Osteocyte (in vitro differentiated cells): ENCODE results near the gene WDR81. TPM values are rescaled to one million over a fixed set of nuclear protein-coding genes. Genes with fewer than 3 reads are reported as not detected.
"Not testable (repeated sequence)": the region's sequence is repeated elsewhere in the genome, so short reads cannot be mapped to it uniquely, and the experiment has no call there.

ENCODE experiments used
- DNase-seq: peaks from one replicate; pipeline ENCODE4 v3.0.0; 2021; ENCODE audit warnings: mixed read lengths; ENCODE audit not compliant: unreplicated experiment; ENCODE audit errors: extremely low spot score
- H3K27ac Mint-ChIP-seq: one replicate; pipeline ENCODE4 v1.8.0; 2021; ENCODE audit warnings: mild to moderate bottlenecking, mixed read lengths; ENCODE audit not compliant: unreplicated experiment
- H3K27me3 Mint-ChIP-seq: one replicate; pipeline ENCODE4 v1.8.0; 2021; ENCODE audit warnings: mixed read lengths; ENCODE audit not compliant: unreplicated experiment
- H3K36me3 Mint-ChIP-seq: one replicate; pipeline ENCODE4 v1.8.0; 2021; ENCODE audit warnings: mixed read lengths; ENCODE audit not compliant: unreplicated experiment
- H3K4me1 Mint-ChIP-seq: one replicate; pipeline ENCODE4 v1.8.0; 2021; ENCODE audit warnings: mixed read lengths; ENCODE audit not compliant: unreplicated experiment
- H3K4me3 Mint-ChIP-seq: one replicate; pipeline ENCODE4 v1.8.0; 2021; ENCODE audit warnings: mild to moderate bottlenecking, moderate library complexity, mixed read lengths; ENCODE audit not compliant: unreplicated experiment
- H3K9me3 Mint-ChIP-seq: one replicate; pipeline ENCODE4 v1.8.0; 2021; ENCODE audit warnings: mixed read lengths; ENCODE audit not compliant: unreplicated experiment
- total RNA-seq: library from RNA; stranded (reverse); gene quantifications from 2 replicates; pipeline ENCODE4 v1.2.1, GENCODE V29; 2021
- TF ChIP-seq, protein P1 (sequence below): fragments of 200-600 bp; sonication (generic); IDR thresholded peaks from 2 replicates; pipeline ENCODE4 v1.5.0; 2021; ENCODE audit warnings: antibody characterized with exemption, mild to moderate bottlenecking, moderate library complexity

The WDR81 gene
- total RNA-seq, 1 donor from 2014 or later, result 33.3 TPM

DNA sequence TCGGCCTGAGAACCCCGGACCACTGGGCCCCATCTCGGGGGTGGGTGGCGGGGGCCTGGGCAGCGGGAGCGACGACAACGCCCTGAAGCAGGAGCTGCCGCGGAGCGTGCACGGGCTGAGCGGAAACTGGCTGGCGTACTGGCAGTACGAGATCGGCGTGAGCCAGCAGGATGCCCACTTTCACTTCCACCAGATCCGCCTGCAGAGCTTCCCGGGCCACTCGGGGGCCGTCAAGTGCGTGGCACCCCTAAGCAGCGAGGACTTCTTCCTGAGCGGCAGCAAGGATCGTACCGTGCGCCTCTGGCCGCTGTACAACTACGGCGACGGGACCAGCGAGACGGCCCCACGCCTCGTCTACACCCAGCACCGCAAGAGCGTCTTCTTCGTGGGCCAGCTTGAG is 9.3 kb downstream of the WDR81 start:
- H3K9me3 Mint-ChIP-seq, result no peaks in the 10 kb centered on the region
- H3K4me1 Mint-ChIP-seq, result peaks cover 22% of the 10 kb centered on the region
- H3K27me3 Mint-ChIP-seq, result no peaks in the 10 kb centered on the region
- H3K36me3 Mint-ChIP-seq, result peaks cover 14% of the 10 kb centered on the region
- DNase-seq, result no peak
- no peak overlapping the region for H3K27ac Mint-ChIP-seq
- TF ChIP-seq, protein P1, sequence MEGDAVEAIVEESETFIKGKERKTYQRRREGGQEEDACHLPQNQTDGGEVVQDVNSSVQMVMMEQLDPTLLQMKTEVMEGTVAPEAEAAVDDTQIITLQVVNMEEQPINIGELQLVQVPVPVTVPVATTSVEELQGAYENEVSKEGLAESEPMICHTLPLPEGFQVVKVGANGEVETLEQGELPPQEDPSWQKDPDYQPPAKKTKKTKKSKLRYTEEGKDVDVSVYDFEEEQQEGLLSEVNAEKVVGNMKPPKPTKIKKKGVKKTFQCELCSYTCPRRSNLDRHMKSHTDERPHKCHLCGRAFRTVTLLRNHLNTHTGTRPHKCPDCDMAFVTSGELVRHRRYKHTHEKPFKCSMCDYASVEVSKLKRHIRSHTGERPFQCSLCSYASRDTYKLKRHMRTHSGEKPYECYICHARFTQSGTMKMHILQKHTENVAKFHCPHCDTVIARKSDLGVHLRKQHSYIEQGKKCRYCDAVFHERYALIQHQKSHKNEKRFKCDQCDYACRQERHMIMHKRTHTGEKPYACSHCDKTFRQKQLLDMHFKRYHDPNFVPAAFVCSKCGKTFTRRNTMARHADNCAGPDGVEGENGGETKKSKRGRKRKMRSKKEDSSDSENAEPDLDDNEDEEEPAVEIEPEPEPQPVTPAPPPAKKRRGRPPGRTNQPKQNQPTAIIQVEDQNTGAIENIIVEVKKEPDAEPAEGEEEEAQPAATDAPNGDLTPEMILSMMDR, result no peak
- H3K4me3 Mint-ChIP-seq, result no peak overlapping the region

DNA sequence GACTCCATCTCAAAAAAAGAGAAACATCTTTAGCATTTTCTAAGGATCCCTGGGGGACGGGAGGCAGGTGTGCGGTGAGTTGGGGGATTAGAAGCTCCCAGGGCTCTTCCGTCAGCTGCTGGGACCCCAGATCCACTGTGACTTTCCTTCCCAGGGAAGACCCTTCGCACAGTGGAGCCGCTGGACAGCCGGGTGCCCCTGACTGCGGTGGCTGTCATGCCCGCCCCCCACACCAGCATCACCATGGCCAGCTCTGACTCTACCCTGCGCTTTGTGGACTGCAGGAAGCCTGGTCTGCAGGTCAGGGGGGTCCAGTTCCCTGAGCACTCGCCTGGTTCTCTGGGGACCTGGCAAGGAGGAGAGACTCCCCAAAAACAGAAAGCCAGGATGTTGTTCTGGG is 10.9 kb downstream of the WDR81 start:
- peaks cover 14% of the 10 kb centered on the region for H3K36me3 Mint-ChIP-seq
- TF ChIP-seq, protein P1, result no peak
- H3K9me3 Mint-ChIP-seq, result no peaks in the 10 kb centered on the region
- H3K4me3 Mint-ChIP-seq, result no peak overlapping the region
- peaks cover 14% of the 10 kb centered on the region for H3K4me1 Mint-ChIP-seq
- H3K27ac Mint-ChIP-seq, result no peak overlapping the region
- no peaks in the 10 kb centered on the region for H3K27me3 Mint-ChIP-seq
- DNase-seq, result no peak

DNA sequence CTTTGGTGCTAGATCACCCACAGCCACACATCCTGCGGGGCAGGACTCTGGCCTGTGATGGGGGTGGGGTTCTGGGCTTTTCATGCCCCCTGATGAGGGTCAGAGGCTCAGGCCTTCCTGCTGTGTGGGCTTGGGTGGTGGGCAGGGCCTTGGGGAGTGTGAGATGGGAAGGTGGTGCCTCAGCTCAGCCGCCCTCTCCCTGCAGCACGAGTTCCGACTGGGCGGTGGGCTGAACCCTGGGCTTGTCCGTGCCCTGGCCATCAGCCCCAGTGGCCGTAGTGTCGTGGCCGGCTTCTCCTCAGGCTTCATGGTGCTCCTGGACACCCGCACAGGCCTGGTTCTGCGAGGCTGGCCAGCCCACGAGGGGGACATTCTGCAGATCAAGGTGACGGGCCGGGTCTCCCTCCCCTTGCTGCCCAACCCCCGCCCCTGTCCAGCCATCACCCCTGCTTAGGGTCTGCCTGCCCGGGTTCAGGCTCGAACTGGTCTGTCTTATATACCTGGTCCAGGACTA is 11.4 kb downstream of the WDR81 start:
- Mint-ChIP-seq H3K4me1 (peaks cover 14% of the 10 kb centered on the region), H3K36me3 (peaks cover 14% of the 10 kb centered on the region), H3K4me3 (no peak overlapping the region), H3K27ac (no peak overlapping the region), H3K9me3 (no peaks in the 10 kb centered on the region), H3K27me3 (no peaks in the 10 kb centered on the region)
- TF ChIP-seq, protein P1, result no peak
- peak; percentile 83 for DNase-seq

DNA sequence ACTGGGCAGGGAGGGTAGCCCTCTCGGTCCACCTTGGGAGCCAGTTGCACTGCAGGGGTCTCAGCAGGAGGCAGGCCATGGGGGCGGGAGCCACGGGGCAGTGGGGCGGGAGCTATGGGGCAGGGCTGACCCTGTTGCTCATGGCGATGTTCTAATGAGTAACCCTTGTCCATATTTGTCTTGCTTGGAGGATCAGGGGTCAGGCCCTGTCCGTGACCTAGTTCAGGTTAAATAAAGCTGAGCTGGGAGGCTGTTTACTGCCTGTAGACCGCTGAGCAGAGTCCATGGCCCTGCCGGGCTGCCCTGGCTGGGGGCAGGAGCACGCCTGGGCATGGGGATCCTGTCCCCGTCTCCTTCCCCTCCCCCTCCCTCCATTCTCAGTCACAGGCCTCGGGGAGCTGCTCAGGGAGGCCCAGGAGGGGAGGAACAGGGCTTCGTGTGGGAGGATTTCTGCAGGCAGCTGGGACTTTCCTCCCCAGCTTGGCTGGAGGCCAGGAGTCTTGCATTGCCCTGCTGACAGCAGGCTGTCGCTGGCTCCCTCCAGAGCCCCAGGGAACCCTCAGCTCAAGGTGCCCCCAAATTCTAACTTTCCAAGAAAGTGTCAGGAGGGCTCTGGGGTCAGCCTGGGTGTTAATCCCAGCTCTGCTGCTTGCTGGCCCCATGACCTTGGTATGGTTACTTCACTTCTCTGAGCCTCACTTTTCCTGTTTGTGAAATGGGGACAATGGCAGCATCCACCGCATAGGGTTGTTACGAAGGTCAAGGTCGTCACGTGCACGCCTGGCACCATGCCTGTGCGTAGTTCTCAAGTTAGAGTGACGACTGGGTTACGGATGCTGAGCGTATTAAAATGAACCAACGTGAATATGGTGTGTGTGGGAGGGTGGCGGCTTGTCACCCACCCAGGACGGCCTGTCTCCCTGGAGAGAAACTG is 12.1 kb downstream of the WDR81 start:
- Mint-ChIP-seq H3K4me3 (no peak overlapping the region), H3K27me3 (no peaks in the 10 kb centered on the region), H3K4me1 (peaks cover 14% of the 10 kb centered on the region), H3K27ac (no peak overlapping the region), H3K9me3 (no peaks in the 10 kb centered on the region), H3K36me3 (peaks cover 14% of the 10 kb centered on the region)
- peak; percentile 86 for DNase-seq
- TF ChIP-seq, protein P1, result no peak

GRCh38 chr17:1737531-1738291 is 13.2 kb downstream of the WDR81 start:
- H3K27ac Mint-ChIP-seq, result no peak overlapping the region
- no peak overlapping the region for H3K4me3 Mint-ChIP-seq
- DNase-seq, result no peak
- H3K27me3 Mint-ChIP-seq, result no peaks in the 10 kb centered on the region
- H3K4me1 Mint-ChIP-seq, result peaks cover 14% of the 10 kb centered on the region
- TF ChIP-seq, protein P1, result no peak
- H3K9me3 Mint-ChIP-seq, result no peaks in the 10 kb centered on the region
- peaks cover 14% of the 10 kb centered on the region for H3K36me3 Mint-ChIP-seq

DNA sequence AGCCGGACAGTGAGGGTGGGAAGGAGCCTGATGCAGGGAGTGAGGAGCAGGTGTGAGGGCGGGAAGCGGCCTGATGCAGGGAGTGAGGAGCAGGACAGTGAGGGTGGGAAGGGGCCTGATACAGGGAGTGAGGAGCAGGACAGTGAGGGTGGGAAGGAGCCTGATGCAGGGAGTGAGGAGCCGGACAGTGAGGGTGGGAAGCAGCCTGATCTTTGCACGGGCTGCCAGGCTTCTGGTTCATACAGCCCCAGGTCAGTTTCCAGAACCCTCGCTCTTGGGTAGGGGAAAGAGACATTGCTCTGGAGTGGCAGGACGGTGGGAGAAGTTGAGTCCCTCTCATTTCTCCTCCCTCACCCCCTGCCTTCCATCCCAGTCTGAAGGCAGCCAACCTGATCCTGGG is 17.4 kb downstream of the WDR81 start:
- not testable (repeated sequence) for H3K36me3 Mint-ChIP-seq, H3K27me3 Mint-ChIP-seq, DNase-seq, H3K27ac Mint-ChIP-seq, H3K4me1 Mint-ChIP-seq, H3K9me3 Mint-ChIP-seq, H3K4me3 Mint-ChIP-seq
